H9 (cell line): ENCODE results near the gene SRL. TPM values are rescaled to one million over a fixed set of nuclear protein-coding genes. Genes with fewer than 3 reads are reported as not detected.

Source experiments
- DNase-seq: peaks from one replicate; pipeline ENCODE4 v3.0.0-alpha.2; 2017
- H2AFZ ChIP-seq: one replicate; pipeline ENCODE4 v1.6.1; 2013; ENCODE audit warnings: mild to moderate bottlenecking, low read length, control low read depth, moderate library complexity
- H2AK5ac ChIP-seq: 2 replicates; pipeline ENCODE4 v1.6.1; 2013; ENCODE audit warnings: low read length, control low read depth, mixed read lengths; ENCODE audit not compliant: insufficient read length
- H2BK120ac ChIP-seq: one replicate; pipeline ENCODE4 v1.6.1; 2013; ENCODE audit warnings: low read depth, mild to moderate bottlenecking, low read length, control low read depth, inconsistent platforms; ENCODE audit not compliant: poor library complexity, severe bottlenecking
- H2BK12ac ChIP-seq: 2 replicates; pipeline ENCODE4 v1.6.1; 2013; ENCODE audit warnings: low read length, control low read depth, mixed read lengths, low read depth; ENCODE audit not compliant: insufficient read length
- H2BK15ac ChIP-seq: 2 replicates; pipeline ENCODE4 v1.6.1; 2013; ENCODE audit warnings: low read depth, low read length, control low read depth
- H2BK20ac ChIP-seq: one replicate; pipeline ENCODE4 v1.6.1; 2013; ENCODE audit warnings: low read depth, mild to moderate bottlenecking, low read length, control low read depth, inconsistent platforms; ENCODE audit not compliant: poor library complexity, severe bottlenecking
- H2BK5ac ChIP-seq: 2 replicates; pipeline ENCODE4 v1.6.1; 2013; ENCODE audit warnings: low read length, control low read depth, mixed read lengths; ENCODE audit not compliant: insufficient read length
- H3K14ac ChIP-seq: 2 replicates; pipeline ENCODE4 v1.6.1; 2013; ENCODE audit warnings: low read length, control low read depth; ENCODE audit not compliant: insufficient read depth
- H3K18ac ChIP-seq: 2 replicates; pipeline ENCODE4 v1.6.1; 2013; ENCODE audit warnings: low read depth, mild to moderate bottlenecking, mixed read lengths, low read length, control low read depth; ENCODE audit not compliant: insufficient read length
- H3K23ac ChIP-seq: 2 replicates; pipeline ENCODE4 v1.6.1; 2013; ENCODE audit warnings: low read length, control low read depth, mixed read lengths, low read depth; ENCODE audit not compliant: insufficient read length
- H3K23me2 ChIP-seq: 2 replicates; pipeline ENCODE4 v1.6.1; 2013; ENCODE audit warnings: low read depth, mild to moderate bottlenecking, mixed read lengths, low read length, control low read depth; ENCODE audit not compliant: insufficient read length, poor library complexity, severe bottlenecking
- H3K27ac ChIP-seq: 2 replicates; pipeline ENCODE4 v1.5.1; 2013; ENCODE audit warnings: low read length, control low read depth, mixed read lengths, low read depth; ENCODE audit not compliant: insufficient read length
- H3K27me3 ChIP-seq: 2 replicates; pipeline ENCODE4 v1.6.1; 2013; ENCODE audit warnings: low read length, control low read depth, inconsistent platforms; ENCODE audit not compliant: insufficient read depth
- H3K4ac ChIP-seq: 2 replicates; pipeline ENCODE4 v1.6.1; 2013; ENCODE audit warnings: low read depth, mild to moderate bottlenecking, control low read depth, inconsistent platforms, low read length, moderate library complexity
- H3K4me1 ChIP-seq: 2 replicates; pipeline ENCODE4 v1.6.1; 2013; ENCODE audit warnings: low read length, control low read depth, inconsistent platforms; ENCODE audit not compliant: insufficient read depth
- H3K4me2 ChIP-seq: 2 replicates; pipeline ENCODE4 v1.6.1; 2013; ENCODE audit warnings: low read length, control low read depth, mixed read lengths; ENCODE audit not compliant: insufficient read length, insufficient read depth
- H3K56ac ChIP-seq: 2 replicates; pipeline ENCODE4 v1.6.1; 2013; ENCODE audit warnings: low read depth, mild to moderate bottlenecking, mixed read lengths, low read length, control low read depth; ENCODE audit not compliant: insufficient read length
- H3K79me1 ChIP-seq: 2 replicates; pipeline ENCODE4 v1.6.1; 2013; ENCODE audit warnings: low read depth, mild to moderate bottlenecking, moderate library complexity, low read length, control low read depth, inconsistent platforms; ENCODE audit not compliant: insufficient read depth, poor library complexity, severe bottlenecking
- H3K79me2 ChIP-seq: 2 replicates; pipeline ENCODE4 v1.6.1; 2013; ENCODE audit warnings: low read length, control low read depth, inconsistent platforms; ENCODE audit not compliant: insufficient read depth
- H3K9ac ChIP-seq: 2 replicates; pipeline ENCODE4 v1.6.1; 2013; ENCODE audit warnings: low read length, control low read depth, mixed read lengths; ENCODE audit not compliant: insufficient read length; ENCODE audit errors: extremely low read depth
- H3K9me3 ChIP-seq: one replicate; pipeline ENCODE4 v1.6.1; 2013; ENCODE audit warnings: low read depth, low read length, inconsistent platforms; ENCODE audit not compliant: control insufficient read depth
- H3T11ph ChIP-seq: one replicate; pipeline ENCODE4 v1.6.1; 2013; ENCODE audit warnings: mild to moderate bottlenecking, low read length, control low read depth, inconsistent platforms
- H4K20me1 ChIP-seq: one replicate; pipeline ENCODE4 v1.6.1; 2013; ENCODE audit not compliant: control insufficient read depth, insufficient read length, insufficient read depth
- H4K5ac ChIP-seq: 2 replicates; pipeline ENCODE4 v1.6.1; 2013; ENCODE audit warnings: low read depth, mild to moderate bottlenecking, mixed read lengths, low read length, control low read depth; ENCODE audit not compliant: insufficient read length
- H4K8ac ChIP-seq: replicated peaks from 2 replicates; pipeline ENCODE4 v1.6.1; 2013; ENCODE audit warnings: low read length, control low read depth, mixed read lengths, low read depth; ENCODE audit not compliant: insufficient read length
- H4K91ac ChIP-seq: 2 replicates; pipeline ENCODE4 v1.6.1; 2013; ENCODE audit warnings: low read depth, mild to moderate bottlenecking, moderate library complexity, mixed read lengths, low read length, control low read depth; ENCODE audit not compliant: insufficient read length
- H3K27ac Mint-ChIP-seq, 3 experiments: 2 replicates in 2 of 3; 3 replicates in 1 of 3; pipeline ENCODE4 v1.8.0; 2020 to 2021; ENCODE audit warnings: mixed read lengths in 3 of 3, mild to moderate bottlenecking in 1 of 3, moderate library complexity in 1 of 3
- H3K27me3 Mint-ChIP-seq: 2 replicates; pipeline ENCODE4 v1.8.0; 2021; ENCODE audit warnings: low read depth, mild to moderate bottlenecking, moderate library complexity, mixed read lengths
- H3K36me3 Mint-ChIP-seq, 3 experiments: 2 replicates in 2 of 3; 3 replicates in 1 of 3; pipeline ENCODE4 v1.8.0; 2020 to 2021; ENCODE audit warnings: low read depth in 3 of 3, mixed read lengths in 3 of 3; ENCODE audit not compliant: insufficient read depth in 1 of 3
- H3K4me1 Mint-ChIP-seq, 2 experiments: 2 replicates each; pipeline ENCODE4 v1.8.0; 2020; ENCODE audit warnings: mixed read lengths in 2 of 2
- H3K4me3 Mint-ChIP-seq, 2 experiments: 2 replicates in 1 of 2; 3 replicates in 1 of 2; pipeline ENCODE4 v1.8.0; 2020 to 2021; ENCODE audit warnings: mild to moderate bottlenecking in 2 of 2, mixed read lengths in 2 of 2, moderate library complexity in 1 of 2
- H3K9me3 Mint-ChIP-seq, 2 experiments: 2 replicates in 1 of 2; 3 replicates in 1 of 2; pipeline ENCODE4 v1.8.0; 2020; ENCODE audit warnings: mild to moderate bottlenecking in 2 of 2, mixed read lengths in 2 of 2, moderate library complexity in 1 of 2
- WGBS: extraction: QIAGEN DNeasy Blood & Tissue Kit; methylation state at CpG from one replicate; pipeline ENCODE4 v1.1.7; 2013; ENCODE audit warnings: missing lambda C conversion rate, low lambda C conversion rate, mixed read lengths; ENCODE audit not compliant: insufficient read length; ENCODE audit errors: extremely low coverage; 5-methylcytosine and 5-hydroxymethylcytosine counted together
- total RNA-seq: library from RNA; stranded (reverse); gene quantifications from 2 replicates; pipeline ENCODE4 v1.2.1, GENCODE V29; 2021
- TF ChIP-seq, protein P1 (sequence below): fragments of 200-600 bp; sonication (generic); conservative IDR thresholded peaks from 3 replicates; pipeline ENCODE4 v1.8.0; 2021; ENCODE audit warnings: antibody characterized with exemption, mild to moderate bottlenecking

Gene SRL
- total RNA-seq, 1 experiment from 2014 or later: not detected

- no peak overlapping the region for H4K91ac ChIP-seq
- no peak for DNase-seq
- H2BK12ac ChIP-seq: no peak overlapping the region
- no peaks in the 10 kb centered on the region for H3K23me2 ChIP-seq
- Mint-ChIP-seq H3K9me3 (no peaks in the 10 kb centered on the region; a peak in 1 of 5 replicates), H3K27ac (no peak overlapping the region), H3K36me3 (no peaks in the 10 kb centered on the region), H3K4me3 (no peak overlapping the region), H3K27me3 (no peaks in the 10 kb centered on the region), H3K4me1 (no peaks in the 10 kb centered on the region)
- H2AFZ ChIP-seq: no peak overlapping the region
- H3K27ac ChIP-seq: no peak overlapping the region
- H4K20me1 ChIP-seq: no peaks in the 10 kb centered on the region
- no peak overlapping the region for H3K4me2 ChIP-seq
- H4K8ac ChIP-seq: no peak overlapping the region
- H3K23ac ChIP-seq: no peak overlapping the region
- H2BK15ac ChIP-seq: no peak overlapping the region
- H3T11ph ChIP-seq: no peak overlapping the region
- H3K27me3 ChIP-seq: no peaks in the 10 kb centered on the region
- H3K4me1 ChIP-seq: no peaks in the 10 kb centered on the region
- H3K56ac ChIP-seq: no peak overlapping the region
- H2BK120ac ChIP-seq: no peak overlapping the region
- no peak overlapping the region for H2BK20ac ChIP-seq
- no peak overlapping the region for H2AK5ac ChIP-seq
- no peaks in the 10 kb centered on the region for H3K79me2 ChIP-seq
- H3K9me3 ChIP-seq: no peaks in the 10 kb centered on the region
- H3K18ac ChIP-seq: no peak overlapping the region
- no CpG with 5 or more reads among the region's 2 CpGs for WGBS
- no peak overlapping the region for H4K5ac ChIP-seq
- no peak overlapping the region for H2BK5ac ChIP-seq
- no peak overlapping the region for H3K4ac ChIP-seq
- TF ChIP-seq, protein P1, sequence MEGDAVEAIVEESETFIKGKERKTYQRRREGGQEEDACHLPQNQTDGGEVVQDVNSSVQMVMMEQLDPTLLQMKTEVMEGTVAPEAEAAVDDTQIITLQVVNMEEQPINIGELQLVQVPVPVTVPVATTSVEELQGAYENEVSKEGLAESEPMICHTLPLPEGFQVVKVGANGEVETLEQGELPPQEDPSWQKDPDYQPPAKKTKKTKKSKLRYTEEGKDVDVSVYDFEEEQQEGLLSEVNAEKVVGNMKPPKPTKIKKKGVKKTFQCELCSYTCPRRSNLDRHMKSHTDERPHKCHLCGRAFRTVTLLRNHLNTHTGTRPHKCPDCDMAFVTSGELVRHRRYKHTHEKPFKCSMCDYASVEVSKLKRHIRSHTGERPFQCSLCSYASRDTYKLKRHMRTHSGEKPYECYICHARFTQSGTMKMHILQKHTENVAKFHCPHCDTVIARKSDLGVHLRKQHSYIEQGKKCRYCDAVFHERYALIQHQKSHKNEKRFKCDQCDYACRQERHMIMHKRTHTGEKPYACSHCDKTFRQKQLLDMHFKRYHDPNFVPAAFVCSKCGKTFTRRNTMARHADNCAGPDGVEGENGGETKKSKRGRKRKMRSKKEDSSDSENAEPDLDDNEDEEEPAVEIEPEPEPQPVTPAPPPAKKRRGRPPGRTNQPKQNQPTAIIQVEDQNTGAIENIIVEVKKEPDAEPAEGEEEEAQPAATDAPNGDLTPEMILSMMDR: no peak
- H3K9ac ChIP-seq: no peak overlapping the region
- no peaks in the 10 kb centered on the region for H3K79me1 ChIP-seq
- H3K14ac ChIP-seq: no peak overlapping the region
These were observed 16.8 kb downstream of the SRL start for GRCh38 chr16:4225075-4225474.
